ENCODE measurements around the gene TSC22D1. TPM values are rescaled to one million over a fixed set of nuclear protein-coding genes. Genes with fewer than 3 reads are reported as not detected.

TSC22D1 gene
- total RNA-seq, 2 donors from 2014 or later = 182 to 197 TPM

DNA sequence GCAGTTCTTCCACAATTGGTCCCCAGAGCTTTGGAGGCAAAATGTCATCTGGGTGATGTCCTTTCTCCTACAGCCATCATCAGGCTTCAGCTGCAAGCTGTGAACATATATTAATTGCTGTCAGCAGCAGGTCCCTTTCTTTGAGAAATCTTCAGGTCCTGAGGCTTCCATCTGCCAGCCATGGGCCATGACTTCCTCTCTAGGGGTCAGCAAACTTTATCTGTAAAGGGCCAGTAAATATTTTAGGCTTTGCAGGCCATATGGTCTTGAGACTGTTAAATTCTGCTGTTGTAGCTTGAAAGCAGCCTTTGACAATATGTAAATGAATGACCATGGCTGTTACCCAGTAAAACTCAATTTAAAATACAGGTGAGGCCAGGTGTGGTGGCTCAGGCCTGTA, 175.4 kb downstream of the TSC22D1 start:
- intact Hi-C loops (cut with DNase I) = no loop called here
- DNase-seq (ENCODE audit: low spot score) = no peak

- intact Hi-C loops (cut with DNase I) = no loop called here
- DNase-seq (ENCODE audit: low spot score) = no peak
These were observed 177.1 kb downstream of the TSC22D1 start for GRCh38 chr13:44399074-44399473.

- no peak for DNase-seq (ENCODE audit: low spot score)
- intact Hi-C loops (cut with DNase I) = no loop called here
These were observed 177.5 kb downstream of the TSC22D1 start for GRCh38 chr13:44398606-44399005.

GRCh38 chr13:44397766-44398223, 178.3 kb downstream of the TSC22D1 start:
- intact Hi-C loops (cut with DNase I) = no loop called here
- no peak for DNase-seq (ENCODE audit: low spot score)

- DNase-seq (ENCODE audit: low spot score) = no peak
- intact Hi-C loops (cut with DNase I) = no loop called here
These were observed 179.2 kb downstream of the TSC22D1 start for GRCh38 chr13:44396701-44397580.

GRCh38 chr13:44395976-44396694, 180.0 kb downstream of the TSC22D1 start:
- intact Hi-C loops (cut with DNase I) = no loop called here
- DNase-seq (ENCODE audit: low spot score) = no peak

DNA sequence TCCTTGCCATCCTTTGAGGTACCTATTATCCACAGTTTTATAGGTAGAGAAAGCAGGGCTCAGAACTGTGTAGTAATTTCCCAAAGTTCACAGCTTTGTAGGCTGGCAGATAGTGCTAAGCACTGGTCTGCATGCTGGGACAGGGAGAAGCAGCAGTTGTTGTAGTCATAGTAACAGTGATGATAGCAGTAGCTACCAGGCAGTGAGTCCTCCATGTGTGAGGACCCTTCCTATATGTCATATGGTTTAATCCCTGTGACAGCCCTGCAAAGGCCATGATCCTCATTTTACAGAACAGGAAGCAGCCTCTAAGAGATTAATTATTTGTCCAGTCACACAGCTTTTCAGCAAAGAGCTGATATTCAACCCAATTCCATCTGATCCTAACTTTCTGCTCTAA, 181.5 kb downstream of the TSC22D1 start:
- DNase-seq (ENCODE audit: low spot score) = no peak
- intact Hi-C loops (cut with DNase I) = no loop called here

- no peak for DNase-seq (ENCODE audit: low spot score)
- intact Hi-C loops (cut with DNase I) = no loop called here
These were observed 182.7 kb downstream of the TSC22D1 start for GRCh38 chr13:44393391-44393790.

DNA sequence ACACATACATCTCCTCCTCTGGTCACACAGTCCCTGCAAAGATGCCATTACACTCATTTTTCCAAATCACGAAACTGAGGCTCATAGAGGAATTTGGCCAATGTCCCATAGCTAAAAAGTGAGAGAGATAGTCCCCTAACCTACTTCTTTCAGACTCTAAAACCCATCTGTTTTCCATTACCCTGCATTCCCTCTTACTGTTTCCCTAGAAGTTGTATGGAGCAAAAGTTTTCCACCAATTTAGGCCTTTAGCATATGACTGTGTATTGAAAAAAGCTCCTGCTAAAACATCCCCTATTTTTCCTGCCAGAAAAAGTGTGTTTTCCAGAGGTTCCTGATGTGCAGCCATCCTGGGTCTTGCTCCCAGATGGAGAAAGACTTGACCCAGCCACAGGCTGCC, 186.3 kb downstream of the TSC22D1 start:
- intact Hi-C loops (cut with DNase I) = no loop called here
- no peak for DNase-seq (ENCODE audit: low spot score)

DNA sequence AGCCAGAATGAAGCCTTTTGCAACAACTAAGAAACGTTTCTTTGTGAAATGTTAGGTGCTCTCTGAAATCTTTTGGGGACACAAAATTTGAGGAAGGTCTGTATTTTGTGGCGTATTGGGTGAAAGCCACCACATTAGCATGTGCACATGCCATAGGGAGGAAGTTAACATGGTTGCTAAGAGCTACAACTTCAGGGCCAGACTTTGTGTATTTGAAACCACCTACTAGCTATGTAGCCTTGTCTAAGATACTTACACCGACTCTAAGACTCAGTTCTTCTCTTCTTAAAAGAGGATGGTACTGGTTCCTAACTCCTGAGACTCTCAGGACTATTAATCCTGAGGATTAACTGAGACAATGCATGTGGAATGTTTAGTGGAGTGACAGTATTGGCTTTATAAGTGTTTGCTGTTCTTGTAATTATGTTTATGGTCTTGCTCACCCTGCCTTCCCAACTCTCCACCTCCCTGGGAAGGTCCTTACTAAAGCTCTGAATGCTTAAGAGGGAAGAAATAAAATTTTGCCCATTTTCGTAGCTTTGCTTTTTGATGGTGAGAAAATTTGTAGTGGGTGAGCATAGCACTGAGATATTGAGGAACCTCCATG, 187.0 kb downstream of the TSC22D1 start:
- intact Hi-C loops (cut with DNase I) = no loop called here
- DNase-seq (ENCODE audit: low spot score) = no peak

DNA sequence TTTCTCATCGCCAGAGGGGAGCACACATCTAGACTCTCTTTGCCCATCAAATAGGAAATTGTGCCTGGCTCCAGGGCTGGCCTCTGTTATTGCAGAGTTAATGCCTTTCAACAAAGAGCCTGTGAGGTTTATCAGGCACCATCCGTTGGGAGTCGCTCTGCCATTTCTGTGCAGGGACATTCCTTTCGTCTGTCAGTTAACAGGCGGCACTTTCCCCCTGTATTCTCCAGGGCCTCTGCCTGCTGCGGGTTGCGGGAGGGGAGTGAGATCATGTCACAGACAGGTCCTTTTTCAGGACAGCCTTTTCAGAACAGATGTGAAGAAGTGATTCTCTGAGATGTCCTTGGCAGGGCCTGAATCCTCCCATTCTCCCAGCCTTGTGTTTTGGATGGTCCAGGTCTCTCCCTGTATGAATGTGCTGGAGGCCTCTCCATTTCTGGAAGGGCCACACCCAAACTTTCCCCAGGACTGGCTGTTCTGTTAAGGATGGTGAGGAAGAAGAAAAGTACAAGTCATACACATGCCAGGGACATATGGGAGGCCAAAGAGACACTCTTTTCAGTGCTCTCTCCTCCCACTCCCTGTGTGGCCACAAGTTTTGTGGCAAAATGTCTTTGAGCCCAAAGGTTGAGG, 187.6 kb downstream of the TSC22D1 start:
- intact Hi-C loops (cut with DNase I) = no loop called here
- DNase-seq (ENCODE audit: low spot score) = no peak

DNA sequence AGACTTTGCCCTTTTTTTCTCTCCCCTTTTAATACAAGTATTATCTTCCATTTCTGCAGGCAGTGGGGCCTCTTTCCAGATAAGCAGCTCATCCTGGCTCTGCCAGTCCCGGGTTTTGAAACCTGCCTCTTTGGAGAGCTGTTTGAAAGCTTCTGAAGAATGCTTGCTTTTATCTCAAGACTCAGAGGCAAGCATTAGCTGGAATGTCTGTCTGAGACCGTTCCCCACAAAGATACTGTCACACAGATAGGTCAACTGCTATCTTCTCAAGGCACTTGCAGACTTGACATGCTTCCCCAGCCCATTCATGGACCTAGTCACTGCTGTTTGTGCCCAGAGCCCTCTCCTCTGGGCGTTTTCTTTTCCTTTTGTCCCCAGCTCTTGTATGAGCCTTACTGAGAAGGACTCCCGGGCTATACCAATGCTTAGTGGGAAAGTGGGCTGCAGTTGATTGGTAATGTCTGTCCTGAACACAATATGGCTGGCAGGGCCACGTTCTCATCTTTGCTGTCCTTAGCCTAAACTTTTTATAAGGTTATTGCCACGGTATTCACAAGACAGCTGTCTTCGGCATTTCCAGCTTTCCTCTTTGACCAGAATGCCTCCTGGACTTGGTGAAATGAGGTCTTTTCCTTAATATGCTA, 189.1 kb downstream of the TSC22D1 start:
- intact Hi-C loops (cut with DNase I) = no loop called here
- no peak for DNase-seq (ENCODE audit: low spot score)

GRCh38 chr13:44385847-44386246, 190.3 kb downstream of the TSC22D1 start:
- DNase-seq (ENCODE audit: low spot score) = no peak
- intact Hi-C loops (cut with DNase I) = no loop called here

DNA sequence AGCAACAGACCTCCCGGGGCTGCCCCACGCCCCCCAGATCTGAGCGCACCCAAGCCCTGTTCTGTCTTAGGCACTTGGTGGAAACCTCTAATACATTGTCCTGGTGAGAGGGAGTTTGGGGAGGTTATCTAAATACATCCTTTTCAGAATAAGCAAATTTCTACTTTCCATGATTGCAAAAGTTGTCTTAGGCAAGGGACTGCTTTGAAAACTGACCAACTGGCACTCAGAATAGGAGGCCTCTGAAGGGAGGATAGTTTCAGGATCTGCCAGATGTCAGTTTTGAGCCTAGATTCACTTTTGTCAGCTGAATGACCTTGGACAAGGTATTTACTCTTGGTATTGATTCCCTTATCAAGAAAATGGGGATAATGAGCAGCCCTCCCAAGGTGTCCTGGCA, 190.7 kb downstream of the TSC22D1 start:
- intact Hi-C loops (cut with DNase I) = no loop called here
- DNase-seq (ENCODE audit: low spot score) = no peak

DNA sequence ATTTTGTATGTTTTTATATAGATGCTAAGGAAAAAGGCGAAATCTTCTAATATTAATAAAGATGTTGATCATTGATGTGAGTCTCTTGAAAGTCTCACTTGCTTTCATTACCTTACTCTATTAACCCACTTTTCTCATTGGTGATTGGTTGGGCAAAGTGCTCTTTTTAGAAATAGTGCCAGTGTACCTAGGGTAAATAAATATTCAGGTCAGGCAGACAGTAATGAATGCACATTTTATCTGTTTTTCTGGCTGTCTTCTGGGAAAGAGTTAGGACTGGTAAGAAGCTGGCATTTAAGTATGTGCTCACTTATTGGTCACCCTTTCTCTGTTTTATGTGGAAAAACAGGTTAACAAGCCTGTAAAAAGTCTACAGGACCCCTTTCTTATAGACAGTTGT, 191.4 kb downstream of the TSC22D1 start:
- intact Hi-C loops (cut with DNase I) = no loop called here
- DNase-seq (ENCODE audit: low spot score) = no peak

DNA sequence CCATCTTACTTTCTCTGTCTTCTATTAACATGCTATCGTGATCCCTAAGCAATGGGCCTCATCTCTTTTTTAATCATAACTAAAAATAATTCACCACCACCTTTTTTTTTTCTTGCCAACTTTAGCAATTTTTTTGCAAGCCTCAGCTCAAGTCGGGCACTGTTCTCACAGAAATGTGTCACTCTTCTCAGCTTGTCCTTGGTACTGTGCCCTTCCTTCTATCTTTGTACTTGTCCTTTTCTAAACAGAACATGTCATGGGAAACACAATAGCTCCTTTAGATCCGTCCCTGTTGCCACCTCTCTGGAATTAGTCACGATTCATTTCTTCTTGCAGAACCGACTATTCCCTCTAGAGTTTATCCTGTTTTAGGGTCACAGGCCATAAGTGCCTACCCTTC, 192.2 kb downstream of the TSC22D1 start:
- no peak for DNase-seq (ENCODE audit: low spot score)
- intact Hi-C loops (cut with DNase I) = no loop called here

- intact Hi-C loops (cut with DNase I) = no loop called here
These were observed 193.4 kb downstream of the TSC22D1 start for GRCh38 chr13:44382635-44383145.

More at GRCh38 chr13:44382635-44383145, 193.4 kb downstream of the TSC22D1 start:
- no peak for DNase-seq (ENCODE audit: low spot score)
